Stimulated activated CD4-positive, alpha-beta T cell treated with anti-CD3 and anti-CD28 coated beads, Interleukin-15, amount 100 ng/mL, for 1 hour (primary cell): ENCODE data around the gene RIC1.
"Not testable (repeated sequence)": the region's sequence is repeated elsewhere in the genome, so short reads cannot be mapped to it uniquely, and the experiment has no call there.

Source experiments
- DNase-seq, 2 donors: peaks; one replicate each; pipeline ENCODE4 v3.0.0-alpha.2; 2020; ENCODE audit warnings: low read depth in 1 of 2, low spot score in 1 of 2

RIC1 gene

GRCh38 chr9:5628530-5629311, at the start of gene RIC1:
RIC1 (plus strand) TSS chr9:5629107; CDS start chr9:5629310, 203 bp downstream.
- peak; percentile 76 to 80 for DNase-seq

DNA sequence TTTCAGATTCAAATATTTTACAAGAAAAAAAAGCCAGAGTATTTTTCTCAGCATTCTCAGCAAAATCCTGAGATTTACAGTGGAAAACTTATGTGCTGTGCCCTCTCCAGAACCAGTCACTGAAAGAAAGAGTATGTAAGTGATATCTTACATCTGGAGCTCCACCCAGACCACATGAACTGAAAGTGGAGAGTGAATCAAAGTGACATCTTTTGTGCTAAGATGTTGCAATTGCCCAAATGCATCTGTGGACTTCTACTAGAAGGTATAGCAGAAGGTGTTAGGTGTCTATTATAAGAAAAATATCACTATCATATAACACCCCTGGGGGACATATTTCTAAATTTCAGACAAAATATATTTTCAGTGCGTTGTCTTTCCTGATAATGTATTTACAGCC, 49.0 kb upstream of the RIC1 start:
- DNase-seq: no peak

DNA sequence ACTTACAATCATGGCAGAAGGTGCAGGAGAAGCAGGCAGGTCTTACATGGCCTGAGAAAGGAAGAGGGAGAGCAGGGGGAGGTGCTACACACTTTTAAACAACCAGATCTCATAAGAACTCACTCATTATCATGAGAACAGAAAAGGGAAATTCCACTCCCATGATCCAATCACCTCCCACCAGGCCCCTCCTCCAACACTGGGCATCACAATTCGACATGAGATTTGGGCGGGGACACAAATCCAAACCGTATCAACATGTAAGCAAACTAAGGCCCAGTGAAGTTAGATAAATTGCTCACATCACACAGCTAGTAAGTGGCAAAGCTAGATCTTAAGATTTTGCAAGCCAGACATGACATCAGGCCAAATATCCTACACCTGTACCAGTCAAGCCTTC, 48.3 kb upstream of the RIC1 start:
- no peak for DNase-seq

GRCh38 chr9:5581706-5582105, 47.2 kb upstream of the RIC1 start:
- DNase-seq: not testable (repeated sequence)

GRCh38 chr9:5582835-5583195, 46.1 kb upstream of the RIC1 start:
- no peak for DNase-seq

DNA sequence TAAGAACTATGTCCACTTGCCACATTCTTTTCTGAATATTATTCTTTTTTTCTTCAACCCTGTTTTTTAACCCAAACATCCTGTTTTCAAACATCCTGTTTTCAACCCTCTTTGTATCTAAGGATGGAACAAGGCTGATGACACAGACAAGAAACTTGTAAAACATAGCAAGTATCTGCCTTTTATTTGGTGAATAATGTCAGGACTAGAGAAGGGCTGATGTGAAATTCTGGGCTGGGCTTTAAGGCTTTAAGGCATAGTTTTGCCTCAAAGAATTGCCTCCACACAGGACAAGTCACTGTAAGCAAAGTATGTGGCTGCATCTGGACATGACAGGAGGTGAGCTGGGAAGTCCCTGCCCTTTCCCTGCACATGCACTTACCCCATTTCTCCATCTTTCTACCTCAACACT, 42.5 kb upstream of the RIC1 start:
- DNase-seq: no peak

GRCh38 chr9:5587024-5587423, 41.9 kb upstream of the RIC1 start:
- no peak for DNase-seq

DNA sequence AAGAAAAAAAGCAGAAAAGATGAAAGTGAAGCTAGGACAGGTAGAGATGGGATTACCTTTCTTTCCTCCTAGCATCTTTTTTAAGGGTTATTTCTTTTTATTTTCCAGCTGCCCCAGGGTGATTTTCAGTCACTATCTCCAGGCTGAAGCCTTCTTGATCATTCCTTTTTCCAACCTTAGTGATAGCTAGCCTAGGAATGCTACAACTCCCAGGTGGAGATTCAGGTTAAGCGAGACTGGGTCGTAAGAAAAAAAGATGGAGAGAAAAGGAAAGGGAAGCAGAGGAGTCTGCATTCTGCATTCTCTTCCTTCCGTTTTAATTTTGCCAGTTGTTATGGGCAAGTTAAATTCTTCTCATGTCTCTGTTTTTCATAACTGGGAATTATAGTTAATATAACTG, 36.7 kb upstream of the RIC1 start:
- DNase-seq: no peak

DNA sequence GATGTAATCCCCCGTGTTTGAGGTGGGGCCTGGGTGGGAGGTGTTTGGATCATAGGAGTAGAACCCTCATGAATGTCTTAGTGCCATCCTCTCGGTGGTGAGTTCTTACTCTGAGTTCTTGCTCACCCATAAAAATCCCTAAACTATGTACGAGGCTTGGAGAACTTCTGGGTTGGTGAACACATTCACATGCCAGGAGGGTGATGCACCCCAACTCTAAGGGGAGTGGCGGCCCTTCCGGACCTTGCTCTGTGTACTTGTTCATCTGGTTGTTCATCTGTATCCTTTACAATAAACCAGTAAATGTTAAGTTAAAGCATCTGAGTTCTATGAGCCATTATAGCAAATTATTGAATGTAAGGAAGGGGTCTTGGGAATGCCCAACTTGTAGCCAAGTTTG, 36.0 kb upstream of the RIC1 start:
- DNase-seq: no peak

- no peak for DNase-seq
Observed at GRCh38 chr9:5593904-5594303, 35.0 kb upstream of the RIC1 start.

DNA sequence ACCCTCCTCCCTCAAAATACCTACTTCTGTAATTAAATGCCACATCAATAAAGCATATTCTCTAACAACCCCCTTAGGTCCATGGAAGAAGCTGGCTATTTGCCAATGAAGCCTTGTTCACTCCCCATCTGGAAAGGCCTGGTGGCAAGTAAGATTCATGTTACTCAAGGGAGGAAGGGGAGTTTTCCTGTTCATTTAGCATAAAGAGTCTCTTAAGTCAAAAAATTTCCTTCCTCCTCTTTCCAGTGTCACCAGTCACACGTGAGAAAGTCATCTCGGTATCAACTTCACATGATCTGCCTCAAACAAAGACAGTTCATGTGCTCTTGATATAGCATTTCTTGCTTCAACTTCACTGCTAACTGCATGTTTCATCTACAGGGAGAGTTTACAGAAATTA, 32.7 kb upstream of the RIC1 start:
- DNase-seq: no peak

DNA sequence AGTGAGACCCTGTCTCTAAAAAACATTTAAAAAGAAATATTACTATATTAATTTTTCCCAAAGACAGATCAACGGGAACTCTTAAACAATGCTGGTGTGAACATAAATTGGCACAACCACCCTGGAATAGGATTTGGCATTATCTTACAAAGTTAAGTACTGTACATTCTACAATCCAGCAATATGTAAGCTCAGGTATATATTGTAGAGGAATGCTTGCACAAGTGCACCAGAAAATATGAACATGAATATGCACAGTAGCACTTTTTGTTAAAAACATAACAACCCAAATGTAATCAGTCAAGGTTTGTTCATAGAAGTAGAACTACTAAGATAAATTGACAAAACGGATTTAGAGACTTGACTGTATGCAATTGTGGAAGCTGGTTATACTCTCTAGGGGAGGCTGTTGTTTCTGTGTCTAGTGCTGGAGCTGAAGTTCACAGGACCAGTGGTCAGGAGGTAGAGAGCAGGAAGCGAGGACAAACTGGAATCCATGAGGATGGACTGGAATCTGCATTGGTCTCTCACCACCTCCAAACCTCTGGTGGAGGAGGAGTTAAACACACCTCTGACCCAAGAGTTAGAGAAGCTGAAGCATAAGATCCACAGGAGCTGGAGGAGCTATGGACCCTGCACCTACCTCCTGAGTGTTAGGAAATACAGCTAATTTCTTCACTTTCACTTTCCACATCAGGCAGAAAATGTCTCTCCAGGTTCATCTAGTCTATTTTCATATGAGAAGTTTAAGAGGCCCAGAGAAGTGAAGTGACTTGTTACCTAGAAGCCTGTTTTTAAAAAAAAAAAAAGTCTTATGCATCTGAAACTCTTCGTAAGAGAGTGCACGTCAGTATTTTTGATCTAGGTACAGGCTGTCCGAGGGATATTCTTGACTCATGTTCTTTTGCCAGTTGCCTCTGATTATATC, 20.3 kb upstream of the RIC1 start:
- no peak for DNase-seq

- DNase-seq: no peak
Observed at GRCh38 chr9:5609226-5609596, 19.7 kb upstream of the RIC1 start.

DNA sequence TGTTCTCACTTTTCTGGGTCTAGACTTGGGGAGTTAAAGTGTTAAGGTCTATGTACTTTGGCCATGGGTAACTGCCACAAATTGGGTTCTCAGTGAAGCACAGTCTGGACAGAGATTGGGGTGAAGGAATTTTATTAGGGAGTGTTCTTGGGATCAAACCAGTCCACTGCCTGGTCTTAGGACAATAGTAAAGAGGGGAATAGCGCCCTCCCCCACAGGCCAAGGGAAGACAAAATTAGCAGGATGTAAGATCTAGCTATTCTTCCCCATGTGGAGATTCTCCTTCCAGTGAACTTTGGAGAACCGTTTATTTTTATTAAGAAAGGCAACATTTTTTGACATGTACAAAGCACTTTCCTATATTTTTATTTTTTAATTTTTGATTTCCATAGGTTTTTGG, 18.4 kb upstream of the RIC1 start:
- no peak for DNase-seq

DNA sequence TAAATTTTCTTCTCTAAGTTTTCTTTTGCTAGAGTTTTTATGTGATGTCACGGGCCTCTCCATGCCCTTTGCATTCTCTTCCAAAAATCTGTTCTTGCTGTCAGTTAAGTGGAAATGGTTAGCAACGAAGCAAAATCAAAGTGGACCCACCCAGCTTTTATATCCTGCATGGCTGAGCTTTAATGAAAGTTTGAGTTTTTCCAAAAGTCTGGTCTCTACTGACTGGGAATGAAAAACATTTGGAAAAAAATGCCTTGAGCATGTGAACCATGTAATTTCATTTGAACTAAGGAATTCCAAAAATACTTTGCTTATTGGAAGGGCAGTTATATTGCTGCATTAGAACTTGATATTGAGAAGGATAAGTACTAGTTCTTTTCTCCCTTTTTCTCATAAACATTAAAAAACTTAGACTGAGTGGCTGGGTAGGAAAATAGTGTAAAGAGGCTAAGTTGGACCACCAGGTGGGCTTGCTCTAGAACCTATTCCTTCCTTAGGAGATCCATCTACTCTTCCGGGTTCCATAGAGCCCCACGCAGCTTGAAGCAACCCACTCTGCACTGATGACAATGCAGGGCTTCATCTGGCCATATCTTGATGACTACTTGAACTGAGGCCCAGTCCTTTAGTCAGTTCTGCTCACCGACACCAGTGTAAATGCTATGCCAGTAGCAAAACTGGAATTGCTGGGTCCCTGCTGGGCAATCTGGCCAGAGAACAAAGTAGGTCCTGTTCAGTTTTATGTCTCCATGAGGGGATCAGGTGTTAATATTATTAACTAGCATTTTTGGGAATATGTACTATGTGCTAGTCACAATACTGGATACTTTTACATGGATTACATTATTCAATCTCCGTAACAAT, 17.4 kb upstream of the RIC1 start:
- DNase-seq: no peak

DNA sequence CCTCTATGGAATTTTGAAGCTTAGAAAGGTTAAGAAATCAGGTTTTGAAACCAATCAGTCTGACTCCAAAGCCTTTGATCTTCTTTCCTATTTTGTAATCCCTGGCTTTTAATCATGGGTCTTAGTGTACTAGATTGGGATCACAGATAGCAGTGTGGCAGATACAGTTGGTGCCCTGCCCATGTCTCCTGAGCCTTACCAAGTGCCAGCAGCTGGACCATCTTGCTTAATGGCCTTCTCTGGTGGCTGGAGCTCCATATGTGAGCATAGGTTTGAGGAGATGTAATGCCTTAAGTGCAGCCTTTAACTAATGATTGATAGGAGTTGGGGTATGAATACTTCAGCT, 16.7 kb upstream of the RIC1 start:
- DNase-seq: no peak

GRCh38 chr9:5614192-5614591, 14.7 kb upstream of the RIC1 start:
- no peak for DNase-seq

DNA sequence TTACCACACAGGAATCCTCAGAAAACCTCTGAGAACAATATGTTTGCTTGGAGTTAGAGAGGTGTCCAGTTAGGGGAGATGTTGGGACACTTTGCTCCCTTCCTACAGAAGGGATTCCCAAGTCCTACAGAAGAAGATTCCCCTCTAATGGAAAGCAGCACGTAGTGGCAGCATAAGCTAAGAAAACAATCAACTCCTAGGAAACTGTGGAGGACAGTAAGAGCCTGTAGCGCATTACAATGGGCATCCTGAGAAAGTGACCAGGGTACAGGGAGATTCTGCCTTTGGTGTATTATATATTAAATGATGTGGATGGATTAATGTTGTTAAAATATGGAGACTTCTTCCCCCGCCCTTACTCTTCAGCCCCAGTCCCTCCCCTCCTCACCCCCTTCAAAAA, 13.9 kb upstream of the RIC1 start:
- DNase-seq: no peak

DNA sequence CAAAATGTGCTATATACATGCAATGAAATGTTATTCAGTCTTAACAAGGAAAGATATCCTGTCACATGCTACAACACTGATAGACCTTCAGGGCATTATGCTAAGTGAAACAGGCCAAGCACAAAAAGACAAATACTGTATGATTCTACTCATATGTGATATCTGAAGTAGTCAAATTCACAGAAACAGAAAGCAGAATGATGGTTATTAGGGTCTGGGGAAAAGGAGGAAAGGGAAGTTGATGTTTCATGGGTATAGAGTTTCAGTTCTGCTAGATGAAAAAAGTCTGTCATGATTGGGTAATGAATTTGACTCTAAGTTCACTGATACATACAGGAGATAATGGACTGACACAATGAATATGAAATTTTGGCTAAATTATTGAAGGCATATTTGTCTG, 11.2 kb upstream of the RIC1 start:
- DNase-seq: no peak

GRCh38 chr9:5620494-5620893, 8.4 kb upstream of the RIC1 start:
- no peak for DNase-seq

- no peak for DNase-seq
Observed at GRCh38 chr9:5621327-5621726, 7.6 kb upstream of the RIC1 start.

DNA sequence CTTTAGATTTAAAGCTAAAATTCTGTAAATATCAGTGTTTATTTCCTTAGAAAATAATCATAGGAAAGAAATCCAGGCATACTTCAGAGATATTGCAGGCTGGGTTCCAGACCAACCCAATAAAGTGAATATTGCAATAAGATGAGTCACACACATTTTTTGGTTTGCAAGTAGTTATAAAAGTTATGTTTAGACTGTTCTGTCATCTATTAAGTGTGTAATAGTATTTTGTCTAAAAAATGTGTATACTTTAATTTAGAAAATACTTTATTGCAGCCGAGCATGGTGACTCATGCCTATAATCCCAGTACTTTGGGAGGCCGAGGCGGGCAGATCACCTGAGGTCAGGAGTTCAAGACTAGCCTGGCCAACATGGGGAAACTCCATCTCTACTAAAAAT, 6.9 kb upstream of the RIC1 start:
- DNase-seq: no peak
